Sigmoid colon (tissue), 7 donors: ENCODE measurements around the gene MAPK8IP3. TPM values are rescaled to one million over a fixed set of nuclear protein-coding genes. Genes with fewer than 3 reads are reported as not detected.

Source experiments
- DNase-seq: peaks from one replicate; pipeline ENCODE4 v3.0.0-alpha.2; 2019
- H3K27ac ChIP-seq, 4 donors: fragments of 200-600 bp; sonication (generic); one replicate each; pipeline ENCODE4 v1.5.1; 2016 to 2019; ENCODE audit warnings: mild to moderate bottlenecking in 1 of 4
- H3K27me3 ChIP-seq, 3 donors: fragments of 200-600 bp; sonication (generic); one replicate each; pipeline ENCODE4 v1.5.1; 2019; ENCODE audit warnings: mild to moderate bottlenecking in 1 of 3
- H3K36me3 ChIP-seq, 4 donors: fragments of 200-600 bp; sonication (generic); one replicate each; pipeline ENCODE4 v1.5.1; 2016 to 2019
- H3K4me1 ChIP-seq, 4 donors: fragments of 200-600 bp; sonication (generic); one replicate each; pipeline ENCODE4 v1.5.1; 2017 to 2019
- H3K4me3 ChIP-seq, 4 donors: fragments of 200-600 bp; sonication (generic); one replicate each; pipeline ENCODE4 v1.5.1; 2017 to 2019; ENCODE audit warnings: mild to moderate bottlenecking in 2 of 4, moderate library complexity in 1 of 4
- H3K9me3 ChIP-seq, 4 donors: fragments of 200-600 bp in 3 of 4; sonication (generic) in 3 of 4; one replicate each; pipeline versions ENCODE4 v1.5.1 to v1.6.1; 2013 to 2019
- CTCF ChIP-seq, 4 experiments: fragments of 450-650 bp in 3 of 4; fragments of 200-600 bp in 1 of 4; IDR thresholded peaks; one replicate each; pipeline ENCODE4 v1.5.1; 2016 to 2019; ENCODE audit warnings: antibody characterized with exemption in 4 of 4, mild to moderate bottlenecking in 3 of 4, moderate library complexity in 2 of 4
- EP300 ChIP-seq, 4 donors: sonication (generic); formaldehyde crosslinking; IDR thresholded peaks; one replicate each; pipeline ENCODE4 v1.6.1; 2017; ENCODE audit warnings: antibody characterized with exemption in 4 of 4
- POLR2A ChIP-seq, 2 donors: fragments of 450-650 bp; IDR thresholded peaks; one replicate each; pipeline ENCODE4 v1.6.1; 2016; ENCODE audit warnings: antibody characterized with exemption in 2 of 2, mild to moderate bottlenecking in 2 of 2, moderate library complexity in 2 of 2
- POLR2AphosphoS5 ChIP-seq, 4 donors: sonication (generic); formaldehyde crosslinking; IDR thresholded peaks; one replicate each; pipeline ENCODE4 v1.6.1; 2017; ENCODE audit warnings: antibody characterized with exemption in 4 of 4
- WGBS, 2 donors: extraction: QIAGEN DNeasy Blood & Tissue Kit; methylation state at CpG; one replicate each; pipeline ENCODE4 v1.1.7; 2013; 5-methylcytosine and 5-hydroxymethylcytosine counted together
- intact Hi-C: fragments of 100-400 bp; cut with DNase I; formaldehyde crosslinking; loops from one replicate; pipeline ENCODE4 v1.15.1; 2023
- polyA plus RNA-seq, 3 donors: library from polyadenylated mRNA; stranded (reverse); fragments of 200-250 nt; gene quantifications; one replicate each; pipeline ENCODE4 v1.2.3, GENCODE V29; 2013
- total RNA-seq, 4 donors: library from RNA; depleted of rRNA; stranded (reverse); fragments of >200 nt; gene quantifications; one replicate each; pipeline ENCODE4 v1.1.0, GENCODE V29; 2016
- donor health status: healthy with polysubstance abuse.
- donor health status: Bipolar disorder and iron deficiency.
- donor health status: healthy.

MAPK8IP3 gene
- total and polyA plus RNA-seq, 7 donors = 3.6 to 80.9 (median 22.4) TPM

- H3K36me3 ChIP-seq = peaks cover 0 to 64% (median 42%) of the 10 kb centered on the region in 4 donors
- no peak for TF ChIP-seq CTCF (IDR thresholded peaks at IDR 0.05)
- no peak for TF ChIP-seq POLR2A (IDR thresholded peaks at IDR 0.05)
- no peak for TF ChIP-seq EP300 (IDR thresholded peaks at IDR 0.05)
- TF ChIP-seq POLR2AphosphoS5 (IDR thresholded peaks at IDR 0.05) = no peak
- H3K4me3 ChIP-seq = no peak overlapping the region
- no peaks in the 10 kb centered on the region for H3K27me3 ChIP-seq
- no peak overlapping the region for H3K27ac ChIP-seq
- DNase-seq = no peak
- intact Hi-C loops = loop anchor here (10.0 kb wide), 1 partner anchor 1092 kb away; the partner anchor contains the start of genes JMJD8 and STUB1
- 93% methylated on average over 22 of the region's 22 CpGs for WGBS, 2 donors
- H3K9me3 ChIP-seq = no peaks in the 10 kb centered on the region
- peaks cover 0 to 51% (median 40%) of the 10 kb centered on the region in 4 donors for H3K4me1 ChIP-seq
Measured at GRCh38 chr16:1776991-1777374, 71.0 kb downstream of the MAPK8IP3 start.

- Histone ChIP-seq H3K4me1 (peaks cover 0 to 45% (median 35%) of the 10 kb centered on the region in 4 donors), H3K27ac (no peak overlapping the region), H3K4me3 (no peak overlapping the region), H3K36me3 (peaks cover 0 to 64% (median 42%) of the 10 kb centered on the region in 4 donors), H3K27me3 (no peaks in the 10 kb centered on the region), H3K9me3 (no peaks in the 10 kb centered on the region)
- TF ChIP-seq POLR2AphosphoS5 (IDR thresholded peaks at IDR 0.05) (no peak), POLR2A (IDR thresholded peaks at IDR 0.05) (no peak), CTCF (IDR thresholded peaks at IDR 0.05) (no peak), EP300 (IDR thresholded peaks at IDR 0.05) (no peak)
- no peak for DNase-seq
- intact Hi-C loops = loop anchor here (10.0 kb wide), 1 partner anchor 1093 kb away; the partner anchor contains the start of genes JMJD8 and STUB1
- WGBS, 2 donors = 76 to 87% methylated on average over 36 of the region's 36 CpGs
Measured at GRCh38 chr16:1777375-1778199, 71.6 kb downstream of the MAPK8IP3 start.

- intact Hi-C loops = loop anchor here (10.0 kb wide), 1 partner anchor 1094 kb away; the partner anchor contains the start of genes JMJD8 and STUB1
- no peak overlapping the region for H3K27ac ChIP-seq
- H3K4me3 ChIP-seq = no peak overlapping the region
- WGBS, 2 donors = 84 to 89% methylated on average over 34 of the region's 34 CpGs
- no peak for DNase-seq
- H3K9me3 ChIP-seq = no peaks in the 10 kb centered on the region
- TF ChIP-seq POLR2A (IDR thresholded peaks at IDR 0.05) (no peak), CTCF (IDR thresholded peaks at IDR 0.05) (no peak), POLR2AphosphoS5 (IDR thresholded peaks at IDR 0.05) (no peak), EP300 (IDR thresholded peaks at IDR 0.05) (no peak)
- H3K36me3 ChIP-seq = peaks cover 0 to 64% (median 42%) of the 10 kb centered on the region in 4 donors
- no peaks in the 10 kb centered on the region for H3K27me3 ChIP-seq
- peaks cover 0 to 46% (median 36%) of the 10 kb centered on the region in 4 donors for H3K4me1 ChIP-seq
Measured at GRCh38 chr16:1778200-1779179, 72.5 kb downstream of the MAPK8IP3 start.

GRCh38 chr16:1779234-1779701 lies 73.3 kb downstream of the MAPK8IP3 start:
- no peaks in the 10 kb centered on the region for H3K9me3 ChIP-seq
- H3K4me1 ChIP-seq = peaks cover 0 to 46% (median 37%) of the 10 kb centered on the region in 4 donors
- no peak overlapping the region for H3K4me3 ChIP-seq
- H3K36me3 ChIP-seq = peaks cover 0 to 64% (median 42%) of the 10 kb centered on the region in 4 donors
- intact Hi-C loops = loop anchor here (10.0 kb wide), 1 partner anchor 1094 kb away; the partner anchor contains the start of genes JMJD8 and STUB1
- 82 to 88% methylated on average over 8 of the region's 8 CpGs for WGBS, 2 donors
- TF ChIP-seq CTCF (IDR thresholded peaks at IDR 0.05) = no peak
- TF ChIP-seq EP300 (IDR thresholded peaks at IDR 0.05) = no peak
- no peak for TF ChIP-seq POLR2AphosphoS5 (IDR thresholded peaks at IDR 0.05)
- no peak for TF ChIP-seq POLR2A (IDR thresholded peaks at IDR 0.05)
- H3K27ac ChIP-seq = no peak overlapping the region
- no peaks in the 10 kb centered on the region for H3K27me3 ChIP-seq
- no peak for DNase-seq
